Stimulated activated CD4-positive, alpha-beta T cell treated with anti-CD3 and anti-CD28 coated beads, Interleukin-2, amount 100 ng/mL, for 24 hours (primary cell): Measurements from ENCODE around the gene IFT122.
"Not testable (repeated sequence)": the region's sequence is repeated elsewhere in the genome, so short reads cannot be mapped to it uniquely, and the experiment has no call there.

Experiments used
- DNase-seq, 2 donors: peaks; one replicate each; pipeline ENCODE4 v3.0.0-alpha.2; 2020

IFT122 gene

DNA sequence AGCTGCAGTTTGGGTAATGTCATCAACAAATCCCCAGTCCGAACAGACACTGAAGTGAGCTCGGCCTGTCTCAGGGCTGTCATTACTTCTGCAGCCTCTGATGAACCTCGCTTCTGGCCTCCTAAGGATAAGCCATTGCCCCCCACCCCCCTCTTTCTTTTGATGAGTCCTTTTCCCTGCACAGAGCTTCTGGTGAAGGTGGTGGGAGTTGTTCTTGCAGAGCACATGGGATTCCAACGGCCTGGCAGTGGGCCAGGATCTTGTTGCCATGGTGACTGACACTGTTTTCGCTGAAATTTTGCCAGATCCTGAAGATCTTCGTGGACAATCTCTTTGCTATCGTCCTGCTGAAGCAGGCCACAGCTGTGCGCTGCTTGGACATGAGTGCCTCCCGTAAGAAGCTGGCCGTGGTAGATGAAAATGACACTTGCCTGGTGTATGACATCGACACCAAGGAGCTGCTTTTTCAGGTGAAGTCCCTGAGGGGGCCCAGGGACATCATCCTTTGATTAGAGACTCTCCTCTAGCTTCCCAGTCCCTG lies 41.3 kb downstream of the IFT122 start:
- not testable (repeated sequence) for DNase-seq

DNA sequence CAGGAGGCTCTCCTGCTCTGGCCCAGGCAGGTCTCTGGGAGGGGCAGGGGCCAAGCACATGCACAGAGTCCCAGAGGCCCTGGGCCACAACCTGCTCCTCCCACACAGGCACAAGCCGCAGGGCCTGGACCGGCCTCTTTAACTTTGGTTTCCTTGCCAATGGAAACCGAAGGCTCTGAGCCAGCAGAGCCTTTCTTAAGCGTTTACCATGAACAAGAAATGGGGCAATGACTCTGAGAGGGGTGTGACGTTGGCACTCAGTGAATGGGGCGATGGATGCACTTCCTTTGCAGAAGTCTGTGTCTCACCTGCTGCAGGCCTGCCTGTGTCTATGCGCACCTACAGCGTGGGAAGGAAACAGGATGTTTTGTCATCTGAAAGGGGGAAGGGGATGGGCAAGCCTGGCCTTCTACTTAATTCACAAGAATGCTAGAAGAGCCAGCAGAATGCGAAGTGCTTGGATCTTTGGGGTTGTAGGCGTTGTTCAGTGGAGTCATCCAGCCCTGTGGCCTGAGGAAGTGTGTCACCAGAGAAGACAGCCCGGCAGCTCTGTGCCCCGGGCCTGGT lies 41.8 kb downstream of the IFT122 start:
- peak; percentile 24 to 26 for DNase-seq

GRCh38 chr3:129482721-129483120 lies 42.7 kb downstream of the IFT122 start:
- no peak for DNase-seq

GRCh38 chr3:129483870-129484269 lies 43.8 kb downstream of the IFT122 start:
- no peak for DNase-seq

GRCh38 chr3:129485146-129485545 lies 45.1 kb downstream of the IFT122 start:
- DNase-seq: not testable (repeated sequence)

GRCh38 chr3:129485721-129486663 lies 46.0 kb downstream of the IFT122 start:
- DNase-seq: no peak

DNA sequence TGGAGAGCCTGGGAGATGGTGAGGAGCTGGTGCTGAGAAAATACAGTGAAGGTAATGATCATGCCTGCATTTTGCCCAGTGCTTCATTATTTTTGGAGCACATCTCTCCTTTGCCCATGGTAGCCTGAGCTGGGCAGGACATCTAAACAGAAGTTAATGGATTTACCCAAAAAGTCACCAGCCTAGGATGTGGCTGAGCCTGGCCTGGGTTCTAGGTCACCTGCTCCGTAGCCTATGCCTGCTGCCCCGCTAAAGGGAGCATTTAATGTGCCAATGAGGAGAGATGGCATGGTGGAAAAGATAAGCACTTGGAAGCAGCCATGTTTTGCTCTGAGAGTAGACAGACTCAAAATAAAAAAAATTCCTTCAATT lies 46.6 kb downstream of the IFT122 start:
- DNase-seq: no peak

DNA sequence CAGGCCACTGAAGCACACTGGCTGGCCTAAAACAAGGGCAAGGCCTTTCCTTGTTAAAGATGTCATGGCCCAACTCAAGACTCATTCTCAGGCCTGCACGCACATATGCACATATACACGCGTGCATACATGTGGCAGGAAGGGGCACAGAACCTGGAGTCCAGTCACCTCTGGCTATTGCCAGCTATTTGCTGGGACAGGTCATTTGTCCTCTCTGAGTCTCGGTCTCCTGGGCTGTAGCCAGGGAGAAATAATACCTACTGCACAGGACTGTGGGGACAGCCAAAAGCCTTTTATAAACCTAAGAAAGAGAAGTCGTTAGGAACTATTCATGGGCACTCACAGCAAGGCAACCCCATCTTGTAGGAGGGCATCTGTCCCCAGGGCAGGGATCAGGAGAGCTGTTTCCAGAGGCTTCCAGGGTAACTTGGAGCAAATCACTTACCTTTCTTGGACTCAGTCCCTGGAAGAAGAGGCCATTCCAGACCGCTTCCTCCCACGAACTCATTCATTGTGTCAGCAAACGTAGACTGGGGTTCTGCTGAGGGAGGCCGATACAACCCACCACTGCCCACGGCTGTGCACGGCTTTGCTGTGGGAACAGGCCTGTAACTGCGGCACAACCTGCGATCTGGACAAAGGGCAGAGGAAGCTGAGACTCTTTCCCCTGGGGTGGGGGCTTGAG lies 47.3 kb downstream of the IFT122 start:
- DNase-seq: no peak

GRCh38 chr3:129487868-129488335 lies 47.9 kb downstream of the IFT122 start:
- not testable (repeated sequence) for DNase-seq

DNA sequence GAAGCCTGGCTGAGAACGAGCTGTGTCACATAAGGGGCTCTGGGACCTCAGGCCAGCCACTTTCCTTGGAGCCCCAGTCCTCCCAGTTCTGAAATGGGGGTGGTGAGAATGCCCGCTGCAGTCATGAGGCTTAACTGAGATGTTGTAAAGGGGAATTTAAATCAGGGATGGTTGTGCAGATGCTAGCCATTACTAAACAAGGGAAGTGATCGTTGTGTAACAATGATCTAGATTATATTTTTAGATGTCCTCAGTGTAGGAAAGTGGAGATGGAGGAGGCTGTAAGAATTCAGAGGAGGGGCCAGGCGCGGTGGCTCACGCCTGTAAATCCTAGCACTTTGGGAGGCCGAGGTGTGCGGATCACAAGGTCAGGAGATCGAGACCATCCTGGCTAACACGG lies 49.2 kb downstream of the IFT122 start:
- DNase-seq: not testable (repeated sequence)

DNA sequence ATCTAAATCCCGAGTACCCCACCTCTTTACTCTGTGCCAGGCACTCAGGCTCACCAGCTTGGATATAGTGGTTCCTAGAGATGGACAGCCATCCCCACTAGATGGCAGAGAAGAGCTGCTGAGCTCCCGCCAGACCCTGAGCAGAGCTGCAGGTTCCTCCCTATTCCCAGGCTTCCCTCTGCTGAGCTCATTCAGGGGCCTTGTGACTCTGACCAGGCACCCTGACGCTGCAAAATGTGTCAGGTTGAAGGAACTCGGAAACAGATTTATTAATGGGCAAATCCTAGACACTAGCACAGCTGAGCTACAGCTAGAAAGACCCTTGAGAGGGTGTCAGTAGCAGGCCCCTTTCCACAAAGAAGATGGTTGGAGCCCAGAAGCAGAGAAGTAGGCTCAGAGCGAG lies 50.2 kb downstream of the IFT122 start:
- peak; percentile 48 to 58 for DNase-seq

- not testable (repeated sequence) for DNase-seq
These were observed 51.1 kb downstream of the IFT122 start for GRCh38 chr3:129491077-129491476.

DNA sequence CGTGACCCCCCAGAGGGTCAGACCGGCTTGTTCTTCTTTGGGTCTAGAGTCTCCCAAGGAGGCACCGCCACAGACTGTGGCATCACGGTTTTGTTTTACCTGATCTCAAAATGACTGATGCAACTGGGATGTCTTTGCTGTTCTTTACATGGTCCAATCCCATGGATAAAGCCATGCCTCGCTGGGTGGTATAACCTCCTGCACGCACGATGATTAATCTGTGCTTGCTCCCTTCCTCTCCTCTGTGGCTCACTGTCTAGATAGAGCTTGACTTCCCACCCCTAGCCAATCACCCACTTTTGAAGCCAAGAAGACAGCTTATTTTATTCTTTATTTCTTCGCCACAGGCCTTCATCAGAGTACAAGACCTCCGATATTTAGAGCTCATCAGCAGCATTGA lies 51.8 kb downstream of the IFT122 start:
- DNase-seq: no peak

DNA sequence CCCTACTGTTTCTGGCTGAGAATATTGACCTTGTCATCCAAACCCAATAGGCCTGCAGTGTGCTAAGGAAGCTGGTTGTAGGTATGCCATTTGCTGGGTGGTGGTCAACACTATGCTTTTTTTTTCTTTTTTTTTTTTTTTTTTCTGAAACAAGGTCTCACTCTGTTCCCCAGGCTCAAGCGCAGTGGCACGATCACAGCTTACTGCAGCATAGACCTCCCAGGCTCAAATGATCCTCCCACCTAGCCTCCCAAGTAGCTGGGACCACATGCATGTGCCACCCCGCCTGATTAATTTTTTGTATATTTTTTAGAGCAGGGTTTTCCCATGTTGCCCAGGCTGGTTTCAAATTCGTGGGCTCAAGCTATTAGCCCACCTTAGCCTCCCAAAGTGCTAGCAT lies 52.7 kb downstream of the IFT122 start:
- no peak for DNase-seq

DNA sequence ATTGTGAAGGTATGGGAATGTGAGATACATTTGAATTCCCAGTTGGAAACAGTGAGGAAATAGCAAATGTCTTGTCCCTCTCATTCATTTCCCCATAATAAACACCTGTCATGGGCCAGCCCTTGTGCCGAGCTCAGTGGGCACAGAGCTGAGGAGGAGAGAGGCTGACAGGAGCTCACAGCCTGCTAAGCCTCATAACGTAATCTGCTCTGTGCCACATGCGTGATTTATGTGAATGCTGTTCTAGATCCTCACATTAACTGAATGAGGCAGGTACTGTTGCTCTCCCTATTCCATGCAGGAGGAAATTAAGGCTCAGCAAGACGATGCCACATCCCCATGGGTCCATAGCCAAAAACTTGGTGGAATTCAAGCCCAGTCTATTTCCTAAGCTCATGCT lies 53.2 kb downstream of the IFT122 start:
- DNase-seq: no peak

GRCh38 chr3:129494499-129494898 lies 54.5 kb downstream of the IFT122 start:
- DNase-seq: not testable (repeated sequence)

DNA sequence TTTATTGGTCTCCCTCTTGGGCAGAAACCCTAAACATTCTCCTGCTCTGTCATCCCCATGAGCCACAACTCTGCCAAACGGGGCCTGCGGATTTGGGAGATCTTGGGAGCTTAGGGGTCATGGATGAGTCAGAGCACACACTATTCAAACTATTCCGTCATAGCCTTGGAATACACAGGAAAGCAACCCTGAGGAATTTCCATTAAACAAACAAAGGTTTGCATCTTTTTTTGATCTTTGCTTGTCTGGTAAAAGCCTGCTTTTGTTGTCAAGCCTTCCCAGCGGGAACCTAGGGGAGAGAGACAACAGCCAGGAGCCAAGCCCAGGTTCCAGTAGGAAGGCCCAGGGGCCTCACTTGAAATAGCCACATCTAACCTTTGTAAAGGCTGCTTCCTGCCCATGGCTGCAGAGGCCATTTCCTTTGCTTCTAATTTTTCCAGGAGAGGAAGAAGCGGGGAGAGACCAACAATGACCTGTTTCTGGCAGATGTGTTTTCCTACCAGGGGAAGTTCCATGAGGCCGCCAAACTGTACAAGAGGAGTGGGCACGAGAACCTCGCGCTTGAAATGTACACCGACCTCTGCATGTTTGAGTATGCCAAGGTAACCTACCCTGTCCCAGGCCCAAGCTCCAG lies 55.1 kb downstream of the IFT122 start:
- not testable (repeated sequence) for DNase-seq

- DNase-seq: not testable (repeated sequence)
These were observed 57.9 kb downstream of the IFT122 start for GRCh38 chr3:129497876-129498275.

DNA sequence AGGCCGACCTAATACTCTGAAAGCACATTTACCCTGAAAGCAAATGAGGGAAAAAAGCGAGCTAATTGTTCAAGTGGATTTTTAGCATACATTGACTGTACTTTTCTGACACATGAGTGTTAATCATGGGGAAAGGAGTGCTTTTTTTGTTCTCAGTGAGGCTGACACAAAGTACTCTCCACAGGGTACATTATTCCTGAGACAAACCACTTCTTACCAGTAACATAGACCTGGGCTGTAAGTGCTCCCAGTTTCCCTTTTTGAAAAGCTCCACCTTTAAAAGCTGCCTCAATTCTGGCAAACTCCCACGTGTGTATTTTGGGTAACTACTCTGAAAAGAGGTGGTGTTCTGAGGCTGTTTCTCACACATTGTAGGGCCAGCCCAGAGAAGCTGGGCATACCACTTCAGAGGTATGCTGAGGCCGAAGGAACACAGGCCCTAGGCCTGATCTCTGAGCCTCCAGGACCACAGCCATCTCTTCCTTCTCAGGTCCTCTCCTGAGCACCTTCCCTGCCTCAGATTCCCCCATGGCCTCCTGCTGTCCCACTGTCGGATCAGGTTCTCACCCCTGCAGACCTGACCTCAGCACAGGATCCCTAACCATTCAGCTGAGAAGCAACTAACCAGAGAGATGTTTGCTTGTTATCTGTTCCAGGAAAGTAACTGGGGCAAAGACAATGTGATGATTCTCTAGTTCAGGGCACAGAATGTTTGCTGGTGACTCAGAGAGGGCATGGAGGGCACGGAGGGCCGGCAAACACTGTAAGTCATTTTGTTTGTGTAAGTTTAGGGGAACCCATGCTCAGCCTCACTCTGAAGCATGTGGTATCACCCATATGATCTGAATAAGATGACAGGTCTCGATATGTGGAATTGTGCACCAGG lies 58.8 kb downstream of the IFT122 start:
- DNase-seq: not testable (repeated sequence)

GRCh38 chr3:129499604-129500333 lies 59.7 kb downstream of the IFT122 start:
- not testable (repeated sequence) for DNase-seq

DNA sequence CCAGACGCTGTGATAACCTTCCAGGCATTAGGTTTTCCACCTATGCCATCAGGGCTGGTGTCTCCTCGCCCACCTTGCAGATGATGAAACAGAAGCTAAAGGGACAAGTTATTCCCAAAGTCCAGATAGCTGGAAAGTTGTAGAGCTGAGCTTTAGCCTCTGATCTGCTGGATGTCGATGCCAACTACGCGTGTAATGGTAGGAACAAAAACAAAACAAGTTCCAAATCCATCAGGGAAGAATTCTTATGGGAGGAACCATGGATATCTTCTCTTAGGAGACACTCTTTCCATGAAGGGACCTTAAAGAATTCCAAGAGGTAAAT lies 60.3 kb downstream of the IFT122 start:
- DNase-seq: no peak
